ENCODE data around the gene KCNB1.

The KCNB1 gene

GRCh38 chr20:49471397-49471796 lies 11.1 kb downstream of the KCNB1 start:
- H3K4me3 ChIP-seq (ENCODE audit: low read depth, low read length) = no peak overlapping the region

- H3K4me3 ChIP-seq (ENCODE audit: low read depth, low read length) = no peak overlapping the region
Measured at GRCh38 chr20:49470922-49471321, 11.5 kb downstream of the KCNB1 start.

GRCh38 chr20:49469060-49469459 lies 13.4 kb downstream of the KCNB1 start:
- no peak overlapping the region for H3K4me3 ChIP-seq (ENCODE audit: low read depth, low read length)

- no peak overlapping the region for H3K4me3 ChIP-seq (ENCODE audit: low read depth, low read length)
Measured at GRCh38 chr20:49468412-49468811, 14.1 kb downstream of the KCNB1 start.

- H3K4me3 ChIP-seq (ENCODE audit: low read depth, low read length) = no peak overlapping the region
Measured at GRCh38 chr20:49466114-49466912, 16.2 kb downstream of the KCNB1 start.

GRCh38 chr20:49464556-49464955 lies 17.9 kb downstream of the KCNB1 start:
- H3K4me3 ChIP-seq (ENCODE audit: low read depth, low read length) = no peak overlapping the region

GRCh38 chr20:49462626-49463025 lies 19.8 kb downstream of the KCNB1 start:
- no peak overlapping the region for H3K4me3 ChIP-seq (ENCODE audit: low read depth, low read length)

- H3K4me3 ChIP-seq (ENCODE audit: low read depth, low read length) = no peak overlapping the region
Measured at GRCh38 chr20:49461894-49462620, 20.4 kb downstream of the KCNB1 start.

GRCh38 chr20:49460916-49461315 lies 21.6 kb downstream of the KCNB1 start:
- no peak overlapping the region for H3K4me3 ChIP-seq (ENCODE audit: low read depth, low read length)

GRCh38 chr20:49460131-49460530 lies 22.3 kb downstream of the KCNB1 start:
- no peak overlapping the region for H3K4me3 ChIP-seq (ENCODE audit: low read depth, low read length)

GRCh38 chr20:49459684-49460083 lies 22.8 kb downstream of the KCNB1 start:
- H3K4me3 ChIP-seq (ENCODE audit: low read depth, low read length) = no peak overlapping the region

- H3K4me3 ChIP-seq (ENCODE audit: low read depth, low read length) = no peak overlapping the region
Measured at GRCh38 chr20:49457444-49457843, 25.0 kb downstream of the KCNB1 start.

- no peak overlapping the region for H3K4me3 ChIP-seq (ENCODE audit: low read depth, low read length)
Measured at GRCh38 chr20:49456646-49457045, 25.8 kb downstream of the KCNB1 start.

- H3K4me3 ChIP-seq (ENCODE audit: low read depth, low read length) = no peak overlapping the region
Measured at GRCh38 chr20:49455691-49456090, 26.8 kb downstream of the KCNB1 start.

GRCh38 chr20:49452011-49452482 lies 30.4 kb downstream of the KCNB1 start:
- H3K4me3 ChIP-seq (ENCODE audit: low read depth, low read length) = no peak overlapping the region

GRCh38 chr20:49450281-49450721 lies 32.2 kb downstream of the KCNB1 start:
- no peak overlapping the region for H3K4me3 ChIP-seq (ENCODE audit: low read depth, low read length)

GRCh38 chr20:49448917-49449316 lies 33.6 kb downstream of the KCNB1 start:
- no peak overlapping the region for H3K4me3 ChIP-seq (ENCODE audit: low read depth, low read length)

GRCh38 chr20:49447946-49448809 lies 34.3 kb downstream of the KCNB1 start:
- no peak overlapping the region for H3K4me3 ChIP-seq (ENCODE audit: low read depth, low read length)

- H3K4me3 ChIP-seq (ENCODE audit: low read depth, low read length) = no peak overlapping the region
Measured at GRCh38 chr20:49447364-49447763, 35.1 kb downstream of the KCNB1 start.

- no peak overlapping the region for H3K4me3 ChIP-seq (ENCODE audit: low read depth, low read length)
Measured at GRCh38 chr20:49446808-49447207, 35.7 kb downstream of the KCNB1 start.

- no peak overlapping the region for H3K4me3 ChIP-seq (ENCODE audit: low read depth, low read length)
Measured at GRCh38 chr20:49446080-49446479, 36.4 kb downstream of the KCNB1 start.
